GM18951 (cell line): Measurements from ENCODE around the gene SLC25A21.

Experiments used
- POLR2A ChIP-seq: IDR thresholded peaks from 4 replicates; pipeline ENCODE4 v1.6.1; 2011; ENCODE audit warnings: mild to moderate bottlenecking; ENCODE audit not compliant: insufficient read length, insufficient read depth; ENCODE audit errors: extremely low read depth
- in situ Hi-C: fragments of 300-500 bp; cut with MboI; formaldehyde crosslinking; loops from one replicate; pipeline ENCODE4 v1.12.0; 2022; ENCODE audit warnings: low sequenced_read_pairs, mixed read lengths, inconsistent platforms; ENCODE audit not compliant: unreplicated experiment

The SLC25A21 gene

DNA sequence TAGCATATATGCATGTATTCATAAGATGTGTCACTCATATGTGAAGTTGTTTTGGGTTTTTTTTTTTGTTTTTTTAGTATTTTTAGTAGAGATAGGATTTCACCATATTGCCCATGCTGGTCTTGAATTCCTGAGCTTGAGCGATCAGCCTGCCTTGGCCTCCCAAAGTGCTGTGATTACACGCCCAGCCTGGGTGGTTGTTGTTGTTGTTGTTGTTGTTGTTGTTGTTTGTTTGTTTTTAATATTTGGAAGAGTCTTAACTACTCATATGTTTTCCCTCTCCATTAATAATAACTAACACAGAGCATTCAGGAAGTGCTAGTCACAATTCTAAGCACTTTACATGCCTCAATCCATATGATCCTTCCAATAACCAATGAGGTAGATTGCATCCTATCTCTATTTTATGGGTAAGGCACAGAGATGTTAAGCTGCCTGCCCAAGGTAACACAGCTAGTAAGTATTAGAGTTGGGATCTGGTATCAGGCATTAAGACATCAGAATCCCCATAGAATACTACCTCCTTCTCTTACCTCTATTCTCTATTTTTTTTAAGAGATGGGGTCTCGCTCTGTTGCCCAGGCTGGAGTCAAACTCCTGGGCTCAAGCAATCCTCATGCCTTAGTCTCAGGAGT, 27.6 kb downstream of the SLC25A21 start:
- in situ Hi-C loops = no loop called here
- no peak for TF ChIP-seq POLR2A

- no peak for TF ChIP-seq POLR2A
- in situ Hi-C loops = no loop called here
These were observed 28.9 kb downstream of the SLC25A21 start for GRCh38 chr14:37143475-37143874.

GRCh38 chr14:37142835-37143401, 29.5 kb downstream of the SLC25A21 start:
- no peak for TF ChIP-seq POLR2A
- in situ Hi-C loops = no loop called here

- in situ Hi-C loops = no loop called here
- TF ChIP-seq POLR2A = no peak
These were observed 32.2 kb downstream of the SLC25A21 start for GRCh38 chr14:37140176-37140575.

DNA sequence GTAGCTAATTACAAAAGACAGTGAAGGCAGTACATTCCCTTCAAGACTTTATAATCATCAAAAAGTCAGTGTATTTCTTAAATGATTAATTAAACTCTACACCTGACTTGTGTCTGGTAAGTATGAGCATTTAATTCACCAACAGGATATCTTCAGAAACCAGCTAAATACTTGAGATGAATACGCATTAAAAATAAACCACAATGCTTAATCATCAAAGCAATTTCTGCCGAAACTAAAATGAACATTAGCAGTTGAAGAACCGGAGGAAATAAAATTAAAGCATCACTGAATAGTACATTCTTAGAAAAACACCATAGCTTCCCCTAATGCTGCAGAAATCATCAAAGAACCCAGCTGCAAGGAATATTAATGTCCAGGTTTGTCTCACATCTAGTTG, 32.7 kb downstream of the SLC25A21 start:
- TF ChIP-seq POLR2A = no peak
- in situ Hi-C loops = no loop called here

GRCh38 chr14:37138898-37139297, 33.5 kb downstream of the SLC25A21 start:
- no peak for TF ChIP-seq POLR2A
- in situ Hi-C loops = no loop called here

GRCh38 chr14:37133284-37133913, 39.0 kb downstream of the SLC25A21 start:
- TF ChIP-seq POLR2A = no peak
- in situ Hi-C loops = no loop called here

DNA sequence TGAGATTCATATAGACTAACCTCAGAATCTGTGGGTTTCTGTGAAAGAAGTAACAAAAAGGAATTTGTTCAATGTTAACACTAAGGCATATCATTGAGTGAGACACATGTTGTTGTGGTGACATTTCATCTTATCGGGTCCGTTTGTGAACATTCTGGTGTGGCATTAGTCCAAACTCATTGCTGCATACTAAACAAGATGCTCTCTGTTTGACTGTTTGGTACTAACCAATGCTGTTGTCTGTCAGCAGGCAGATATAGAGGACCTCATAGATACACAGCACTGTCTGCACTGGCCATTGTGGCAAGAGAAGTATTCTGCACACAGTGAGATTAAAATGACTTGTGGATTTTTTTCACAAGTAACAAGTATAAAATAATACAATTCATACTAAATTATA, 41.2 kb downstream of the SLC25A21 start:
- no peak for TF ChIP-seq POLR2A
- in situ Hi-C loops = no loop called here

DNA sequence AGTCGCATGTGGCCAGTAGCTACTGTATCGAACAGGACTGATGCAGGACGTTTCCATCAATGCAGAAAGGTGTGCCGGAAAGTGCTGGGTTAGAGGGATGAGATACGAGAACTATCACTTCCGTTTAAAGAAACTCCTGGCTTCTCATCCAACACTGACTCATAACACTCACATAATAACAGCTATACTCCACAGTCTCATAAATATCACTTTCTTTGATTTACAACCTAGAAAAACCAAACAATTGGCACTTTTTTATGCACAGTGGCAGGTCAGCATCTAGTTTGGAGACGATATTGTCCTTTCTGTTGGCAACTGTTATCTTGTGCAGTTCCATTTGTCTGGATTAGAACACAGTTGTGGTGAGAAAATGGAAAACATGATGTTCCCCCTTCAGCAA, 43.4 kb downstream of the SLC25A21 start:
- in situ Hi-C loops = no loop called here
- no peak for TF ChIP-seq POLR2A

DNA sequence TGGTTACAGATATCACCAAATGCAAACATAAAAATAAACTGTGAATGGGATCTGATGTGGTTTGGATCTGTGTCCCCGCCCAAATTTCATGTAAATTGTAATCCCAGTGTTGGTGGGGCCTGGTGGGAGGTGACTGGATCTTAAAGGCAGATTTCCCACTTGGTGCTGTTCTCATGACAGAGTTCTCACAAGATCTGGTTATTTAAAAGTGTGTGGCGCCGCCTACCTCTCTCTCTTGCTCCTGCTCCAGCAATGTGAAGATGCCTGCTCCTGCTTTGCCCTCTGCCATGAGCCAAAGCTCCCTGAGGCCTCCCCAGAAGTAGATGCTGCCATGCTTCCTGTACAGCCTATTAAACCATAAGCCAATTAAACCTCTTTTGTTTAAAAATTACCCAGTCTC, 47.8 kb downstream of the SLC25A21 start:
- no peak for TF ChIP-seq POLR2A
- in situ Hi-C loops = no loop called here

GRCh38 chr14:37122919-37123639, 49.3 kb downstream of the SLC25A21 start:
- no peak for TF ChIP-seq POLR2A
- in situ Hi-C loops = no loop called here

DNA sequence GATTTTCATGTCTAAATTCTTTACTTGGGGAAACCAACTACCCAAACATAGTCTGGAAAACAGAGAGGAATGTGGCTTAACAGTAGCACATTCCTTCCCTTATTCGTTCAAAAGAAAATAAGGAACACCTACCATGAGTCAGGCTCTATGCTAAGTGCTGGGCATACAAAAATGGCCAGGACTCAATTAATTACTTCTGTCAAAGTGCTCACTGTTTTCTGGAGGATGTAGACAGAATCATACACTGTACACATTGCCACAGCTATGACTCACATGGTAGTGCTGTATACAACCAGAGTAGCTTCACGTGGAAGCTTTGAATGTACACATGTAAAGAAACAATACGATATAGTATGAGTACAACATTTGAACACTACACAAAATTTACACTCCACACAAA, 50.1 kb downstream of the SLC25A21 start:
- TF ChIP-seq POLR2A = no peak
- in situ Hi-C loops = no loop called here

DNA sequence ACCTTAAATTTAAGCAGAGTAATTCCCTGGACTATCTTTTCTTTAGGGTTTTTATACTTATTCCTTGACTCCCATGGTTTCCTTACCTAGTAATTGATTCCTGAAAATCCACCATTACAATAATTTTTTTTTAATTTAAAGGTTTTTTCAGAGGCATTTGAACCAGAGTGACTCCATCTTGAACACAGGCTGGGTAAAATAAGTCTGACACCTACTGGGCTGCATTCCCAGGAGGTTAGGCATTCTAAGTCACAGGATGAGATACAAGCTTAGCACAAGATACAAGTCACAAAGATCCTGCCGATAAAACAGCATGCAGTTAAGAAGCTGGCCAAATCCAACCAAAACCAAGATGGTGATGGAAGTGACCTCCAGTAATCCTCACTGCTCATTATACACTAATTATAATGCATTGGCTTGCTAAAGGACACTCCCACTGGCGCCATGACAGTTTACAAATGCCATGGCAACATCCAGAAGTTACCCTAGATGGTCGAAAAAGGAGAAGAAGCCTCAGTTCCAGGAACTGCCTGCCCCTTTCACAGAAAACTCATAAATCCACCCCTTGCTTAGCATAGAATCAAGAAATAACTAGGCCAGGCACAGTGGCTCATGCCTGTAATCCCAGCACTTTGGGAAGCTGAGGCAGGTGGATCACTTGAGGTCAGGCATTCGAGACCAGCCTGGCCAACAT, 53.6 kb downstream of the SLC25A21 start:
- no peak for TF ChIP-seq POLR2A
- in situ Hi-C loops = no loop called here

- no peak for TF ChIP-seq POLR2A
These were observed 55.2 kb downstream of the SLC25A21 start for GRCh38 chr14:37116933-37117849.

More at GRCh38 chr14:37116933-37117849, 55.2 kb downstream of the SLC25A21 start:
- in situ Hi-C loops = no loop called here
